Measurements from ENCODE around the gene CLASP1. TPM values are rescaled to one million over a fixed set of nuclear protein-coding genes. Genes with fewer than 3 reads are reported as not detected.

CLASP1 gene
- total and polyA plus RNA-seq, 3 donors from 2014 or later = 43.8 to 130 (median 103) TPM

DNA sequence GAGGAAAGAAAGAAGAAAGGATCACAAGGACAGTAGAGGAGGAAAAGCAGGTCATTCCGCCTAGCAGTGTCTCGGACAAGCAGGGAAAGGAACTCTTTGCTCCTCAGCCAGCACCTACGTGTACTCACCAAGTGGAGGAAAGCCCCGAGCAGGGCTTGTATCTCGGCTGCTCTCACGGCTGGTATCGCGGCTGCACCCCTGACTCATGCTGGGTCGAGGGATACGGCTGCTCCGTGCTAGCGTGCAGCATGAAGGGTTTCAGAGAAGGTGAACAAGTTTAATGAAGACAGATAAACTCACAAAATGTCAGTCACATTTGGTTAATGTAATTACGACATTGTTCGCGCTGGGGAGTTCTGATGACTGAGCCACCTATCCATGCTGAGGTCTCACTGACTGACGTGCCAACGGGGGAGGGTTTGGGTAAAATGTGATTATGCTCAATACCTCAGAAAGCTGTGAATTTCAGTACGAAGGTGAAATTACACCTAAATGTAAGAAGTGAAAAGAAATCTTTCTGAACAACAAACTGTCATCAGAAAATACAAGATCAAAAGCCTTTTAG, 230.7 kb downstream of the CLASP1 start:
- intact Hi-C loops (cut with DNase I; ENCODE audit: low total_unique reads) = no loop called here
- no peaks in the 10 kb centered on the region for H3K36me3 ChIP-seq (ENCODE audit: low read depth, missing control alignments)
- no peak for TF ChIP-seq POLR2A (IDR thresholded peaks at IDR 0.05)
- TF ChIP-seq, protein P1, sequence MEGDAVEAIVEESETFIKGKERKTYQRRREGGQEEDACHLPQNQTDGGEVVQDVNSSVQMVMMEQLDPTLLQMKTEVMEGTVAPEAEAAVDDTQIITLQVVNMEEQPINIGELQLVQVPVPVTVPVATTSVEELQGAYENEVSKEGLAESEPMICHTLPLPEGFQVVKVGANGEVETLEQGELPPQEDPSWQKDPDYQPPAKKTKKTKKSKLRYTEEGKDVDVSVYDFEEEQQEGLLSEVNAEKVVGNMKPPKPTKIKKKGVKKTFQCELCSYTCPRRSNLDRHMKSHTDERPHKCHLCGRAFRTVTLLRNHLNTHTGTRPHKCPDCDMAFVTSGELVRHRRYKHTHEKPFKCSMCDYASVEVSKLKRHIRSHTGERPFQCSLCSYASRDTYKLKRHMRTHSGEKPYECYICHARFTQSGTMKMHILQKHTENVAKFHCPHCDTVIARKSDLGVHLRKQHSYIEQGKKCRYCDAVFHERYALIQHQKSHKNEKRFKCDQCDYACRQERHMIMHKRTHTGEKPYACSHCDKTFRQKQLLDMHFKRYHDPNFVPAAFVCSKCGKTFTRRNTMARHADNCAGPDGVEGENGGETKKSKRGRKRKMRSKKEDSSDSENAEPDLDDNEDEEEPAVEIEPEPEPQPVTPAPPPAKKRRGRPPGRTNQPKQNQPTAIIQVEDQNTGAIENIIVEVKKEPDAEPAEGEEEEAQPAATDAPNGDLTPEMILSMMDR (IDR thresholded peaks at IDR 0.05) = no peak
- no peaks in the 10 kb centered on the region for H3K4me1 ChIP-seq
- DNase-seq = no peak
- no peaks in the 10 kb centered on the region for H3K9me3 ChIP-seq
- 93 to 94% methylated on average over 18 of the region's 18 CpGs for WGBS, 2 donors
- H3K4me3 ChIP-seq = no peak overlapping the region
- no peaks in the 10 kb centered on the region for H3K27me3 ChIP-seq
- no peak overlapping the region for H3K27ac ChIP-seq

DNA sequence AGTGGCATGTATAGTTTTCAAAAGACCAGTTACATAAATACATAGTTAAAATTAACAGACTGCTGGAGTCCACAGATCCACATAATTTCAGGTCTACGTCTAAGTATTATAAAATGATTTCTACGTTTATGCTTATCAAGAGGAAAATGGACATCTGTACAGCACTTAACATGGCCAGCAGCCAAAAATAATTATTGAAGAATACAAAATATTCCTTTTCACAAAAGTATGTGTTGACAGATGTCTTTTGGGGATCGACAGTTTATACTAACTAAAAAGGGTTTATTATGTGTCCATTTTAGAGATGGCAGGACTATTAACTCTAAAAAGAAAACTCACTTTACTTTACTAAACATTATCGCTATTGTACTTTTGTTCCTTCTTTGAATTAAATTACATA, 231.4 kb downstream of the CLASP1 start:
- Histone ChIP-seq H3K27ac (no peak overlapping the region), H3K4me3 (no peak overlapping the region), H3K4me1 (no peaks in the 10 kb centered on the region), H3K27me3 (no peaks in the 10 kb centered on the region), H3K36me3 (ENCODE audit: low read depth, missing control alignments) (no peaks in the 10 kb centered on the region), H3K9me3 (no peaks in the 10 kb centered on the region)
- 68 to 78% methylated on average over 4 of the region's 4 CpGs for WGBS, 2 donors
- DNase-seq = no peak
- TF ChIP-seq POLR2A (IDR thresholded peaks at IDR 0.05) = no peak
- TF ChIP-seq, protein P1 (IDR thresholded peaks at IDR 0.05) = no peak
- intact Hi-C loops (cut with DNase I; ENCODE audit: low total_unique reads) = no loop called here

DNA sequence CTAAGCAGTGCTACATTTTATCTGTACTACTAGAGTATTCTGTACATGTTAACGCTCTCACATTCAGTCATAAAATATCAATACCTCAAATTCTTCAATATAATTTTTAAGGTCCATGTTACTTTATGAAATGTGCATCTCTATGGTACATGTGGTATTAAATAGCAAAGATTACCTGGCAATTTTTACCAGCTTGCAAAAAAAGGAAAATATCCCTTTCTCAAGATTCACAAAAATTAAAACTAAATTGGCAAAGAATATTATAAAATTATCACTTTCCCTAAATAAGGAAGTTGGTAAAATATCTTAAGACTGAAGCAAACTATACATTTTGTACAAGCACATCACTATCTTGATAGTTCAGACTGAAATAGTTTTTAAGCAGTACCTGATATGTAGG, 233.5 kb downstream of the CLASP1 start:
- WGBS, 2 donors = 94 to 98% methylated on average over 1 of the region's 1 CpG
- H3K27me3 ChIP-seq = no peaks in the 10 kb centered on the region
- no peak for DNase-seq
- no peaks in the 10 kb centered on the region for H3K9me3 ChIP-seq
- H3K4me1 ChIP-seq = no peaks in the 10 kb centered on the region
- no peak overlapping the region for H3K4me3 ChIP-seq
- TF ChIP-seq POLR2A (IDR thresholded peaks at IDR 0.05) = no peak
- TF ChIP-seq, protein P1 (IDR thresholded peaks at IDR 0.05) = no peak
- no peak overlapping the region for H3K27ac ChIP-seq
- no peaks in the 10 kb centered on the region for H3K36me3 ChIP-seq (ENCODE audit: low read depth, missing control alignments)
- intact Hi-C loops (cut with DNase I; ENCODE audit: low total_unique reads) = no loop called here

DNA sequence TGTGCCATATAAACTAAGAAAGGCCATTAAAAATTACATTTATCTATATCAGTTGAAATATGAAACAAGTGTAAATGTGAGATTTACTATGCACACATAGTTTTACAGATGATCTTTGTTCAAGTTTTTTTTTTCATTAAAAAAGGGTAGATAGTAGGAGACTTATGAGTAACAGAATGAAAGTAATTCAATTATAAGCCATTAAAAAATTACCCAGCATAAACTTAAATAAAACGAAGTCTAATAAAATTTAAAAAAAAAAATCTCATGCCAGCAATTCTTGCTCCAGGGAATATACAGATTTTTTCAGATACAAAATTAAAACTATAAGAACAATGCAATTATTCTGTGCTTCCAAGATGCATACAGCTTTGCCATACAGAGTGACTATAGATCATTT, 236.9 kb downstream of the CLASP1 start:
- TF ChIP-seq POLR2A (IDR thresholded peaks at IDR 0.05) = no peak
- TF ChIP-seq, protein P1 (IDR thresholded peaks at IDR 0.05) = no peak
- Histone ChIP-seq H3K4me3 (no peak overlapping the region), H3K4me1 (no peaks in the 10 kb centered on the region), H3K9me3 (no peaks in the 10 kb centered on the region), H3K27me3 (no peaks in the 10 kb centered on the region), H3K27ac (no peak overlapping the region), H3K36me3 (ENCODE audit: low read depth, missing control alignments) (no peaks in the 10 kb centered on the region)
- intact Hi-C loops (cut with DNase I; ENCODE audit: low total_unique reads) = no loop called here
- 91 to 100% methylated on average over 1 of the region's 1 CpG for WGBS, 2 donors
- DNase-seq = no peak

DNA sequence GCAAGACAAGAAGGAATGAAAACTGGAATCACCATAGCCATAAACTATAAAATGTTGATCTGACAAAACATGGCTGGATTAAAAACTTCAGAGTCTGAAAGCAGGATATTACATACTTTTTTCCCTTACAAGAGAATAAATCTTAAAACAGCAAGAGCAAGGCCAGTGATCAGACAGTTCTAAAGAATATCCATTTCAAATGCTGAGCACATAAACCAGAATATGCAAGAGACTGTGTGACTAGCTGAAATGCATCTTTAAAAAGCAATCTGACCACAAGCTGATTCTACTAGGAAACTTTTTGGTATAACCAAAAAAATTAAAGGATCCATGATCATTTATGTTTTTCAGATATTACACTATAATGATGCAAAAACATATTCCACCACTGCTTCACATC, 239.3 kb downstream of the CLASP1 start:
- TF ChIP-seq, protein P1 (IDR thresholded peaks at IDR 0.05) = no peak
- TF ChIP-seq POLR2A (IDR thresholded peaks at IDR 0.05) = no peak
- intact Hi-C loops (cut with DNase I; ENCODE audit: low total_unique reads) = no loop called here
- no peaks in the 10 kb centered on the region for H3K9me3 ChIP-seq
- no peaks in the 10 kb centered on the region for H3K36me3 ChIP-seq (ENCODE audit: low read depth, missing control alignments)
- no peak for DNase-seq
- H3K27me3 ChIP-seq = no peaks in the 10 kb centered on the region
- no peak overlapping the region for H3K27ac ChIP-seq
- no peak overlapping the region for H3K4me3 ChIP-seq
- H3K4me1 ChIP-seq = no peaks in the 10 kb centered on the region
